ENCODE measurements around the gene SPIRE1.
"Not testable (repeated sequence)": the region's sequence is repeated elsewhere in the genome, so short reads cannot be mapped to it uniquely, and the experiment has no call there.

SPIRE1 gene

GRCh38 chr18:12417687-12418086 lies 240.2 kb downstream of the SPIRE1 start:
- no peak for DNase-seq (ENCODE audit: low read depth in 2 of 2)

DNA sequence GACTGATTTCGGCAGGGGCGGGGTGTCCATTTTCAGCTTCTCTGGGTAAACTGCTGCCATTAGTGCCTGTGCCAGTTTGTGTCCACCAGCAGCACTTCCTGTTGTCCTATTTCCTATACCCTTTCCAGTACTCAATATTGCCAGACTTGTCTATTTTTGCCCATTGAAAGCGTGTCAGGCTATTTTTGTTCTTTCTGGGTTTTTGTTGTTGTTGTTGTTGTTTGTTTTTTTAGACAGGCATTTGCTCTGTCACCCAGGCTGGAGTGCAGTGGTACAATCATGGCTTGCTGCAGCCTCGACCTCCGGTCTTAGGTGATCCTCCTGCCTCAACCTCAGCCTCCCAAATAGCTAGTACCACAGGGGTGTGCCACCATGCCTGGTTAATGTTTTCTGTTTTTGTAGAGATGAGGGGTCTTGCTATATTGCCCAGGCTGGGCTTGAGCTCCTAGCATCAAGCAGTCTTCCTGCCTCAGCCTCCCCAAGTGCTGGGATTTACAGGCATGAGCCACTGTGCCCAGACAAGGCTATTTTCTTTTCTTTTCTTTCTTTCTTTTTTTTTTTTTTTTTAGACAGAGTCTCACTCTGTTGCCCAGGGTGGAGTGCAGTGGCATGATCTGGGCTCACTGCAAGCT lies 241.7 kb downstream of the SPIRE1 start:
- no peak for DNase-seq (ENCODE audit: low read depth in 2 of 2)

DNA sequence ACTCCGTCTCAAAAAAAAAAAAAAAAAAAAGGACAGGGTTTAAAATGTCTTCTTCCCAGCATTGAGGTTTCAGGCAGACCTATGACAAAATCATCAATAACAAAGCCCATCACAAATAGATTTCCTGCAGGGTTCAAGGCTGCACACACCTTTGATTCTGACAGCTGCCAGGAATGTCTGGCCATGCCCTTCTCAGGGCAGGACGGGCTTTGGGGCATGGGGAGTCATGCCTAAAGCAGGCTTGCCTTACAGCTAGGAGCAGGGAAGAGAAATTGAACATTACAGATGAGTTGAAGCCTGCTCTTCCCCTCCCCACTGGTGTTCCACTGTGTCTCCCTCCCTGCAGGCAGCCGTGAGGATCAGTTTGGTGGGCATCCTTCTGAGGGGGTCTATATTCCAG lies 246.5 kb downstream of the SPIRE1 start:
- no peak for DNase-seq (ENCODE audit: low read depth in 2 of 2)

- not testable (repeated sequence) for DNase-seq (ENCODE audit: low read depth in 2 of 2)
These were observed 247.2 kb downstream of the SPIRE1 start for GRCh38 chr18:12410747-12411146.

DNA sequence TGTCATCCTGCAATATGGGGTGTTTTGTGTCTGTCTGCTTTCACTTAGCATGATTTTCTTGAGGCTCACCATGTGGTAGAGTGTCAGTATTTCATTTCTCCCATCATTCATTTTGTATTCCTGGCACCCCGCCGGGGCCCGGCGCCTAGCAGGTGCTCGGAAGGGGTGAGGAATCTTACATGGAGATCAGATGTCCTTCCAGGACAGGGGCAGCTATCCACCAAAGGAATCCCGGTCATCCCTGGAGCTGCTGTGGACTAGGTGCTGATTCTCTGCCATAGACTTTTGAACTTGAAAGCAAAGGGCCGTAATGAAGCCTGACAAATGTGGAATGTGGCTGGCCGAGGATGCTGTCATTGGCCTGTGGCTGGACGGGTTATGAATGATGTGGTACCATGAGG lies 247.8 kb downstream of the SPIRE1 start:
- no peak for DNase-seq (ENCODE audit: low read depth in 2 of 2)

DNA sequence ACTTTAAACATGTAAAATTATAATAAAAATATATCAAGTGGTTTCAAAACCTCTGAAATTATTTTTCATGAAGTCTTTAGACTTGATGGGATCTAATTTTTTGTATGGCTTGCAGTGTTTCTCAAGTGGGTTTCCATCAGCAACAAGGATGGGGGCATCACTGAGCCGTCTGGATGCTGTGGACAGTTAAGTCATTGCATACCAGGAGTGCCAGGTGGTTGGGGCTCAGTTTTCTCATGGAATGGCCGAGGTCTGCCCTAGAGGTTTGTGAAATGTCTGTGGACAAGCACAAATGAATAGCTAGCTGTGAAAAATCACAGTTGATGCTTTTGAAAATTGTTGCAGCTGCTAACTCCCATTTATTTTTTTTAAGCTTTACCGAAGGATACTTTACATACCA lies 248.4 kb downstream of the SPIRE1 start:
- no peak for DNase-seq (ENCODE audit: low read depth in 2 of 2)

DNA sequence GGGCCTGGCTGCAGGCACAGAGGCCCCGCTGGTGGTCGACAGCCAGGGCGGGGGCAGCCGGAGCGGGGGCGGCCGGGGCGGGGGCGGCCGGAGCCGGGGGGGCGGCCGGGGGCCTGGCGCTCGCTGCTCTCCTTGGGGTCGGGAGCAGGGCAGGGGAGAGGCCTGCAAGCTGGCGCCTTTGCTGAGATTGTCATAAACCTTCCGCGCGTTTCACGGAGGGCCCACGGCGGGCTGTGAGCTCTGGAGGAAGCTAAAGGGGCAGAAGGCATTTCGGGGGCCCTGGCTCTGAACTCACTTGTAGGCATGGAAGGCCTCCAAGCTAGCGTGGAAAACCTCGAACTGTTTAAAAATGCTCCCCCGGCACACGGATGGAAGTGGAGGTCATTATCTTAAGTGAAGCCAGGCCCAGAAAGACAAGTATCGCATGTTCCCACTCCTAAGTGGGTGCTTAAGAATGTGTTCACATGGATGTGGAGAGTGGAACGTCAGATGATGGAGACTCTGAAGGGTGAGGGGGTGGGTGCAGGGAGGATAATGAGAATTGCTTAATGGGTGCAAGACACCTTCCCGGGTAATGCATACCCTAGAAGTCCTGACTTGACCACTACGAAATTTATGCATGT lies 249.5 kb downstream of the SPIRE1 start:
- DNase-seq (ENCODE audit: low read depth in 2 of 2): no peak

GRCh38 chr18:12406371-12407111 lies 251.4 kb downstream of the SPIRE1 start:
- DNase-seq (ENCODE audit: low read depth in 2 of 2): no peak

DNA sequence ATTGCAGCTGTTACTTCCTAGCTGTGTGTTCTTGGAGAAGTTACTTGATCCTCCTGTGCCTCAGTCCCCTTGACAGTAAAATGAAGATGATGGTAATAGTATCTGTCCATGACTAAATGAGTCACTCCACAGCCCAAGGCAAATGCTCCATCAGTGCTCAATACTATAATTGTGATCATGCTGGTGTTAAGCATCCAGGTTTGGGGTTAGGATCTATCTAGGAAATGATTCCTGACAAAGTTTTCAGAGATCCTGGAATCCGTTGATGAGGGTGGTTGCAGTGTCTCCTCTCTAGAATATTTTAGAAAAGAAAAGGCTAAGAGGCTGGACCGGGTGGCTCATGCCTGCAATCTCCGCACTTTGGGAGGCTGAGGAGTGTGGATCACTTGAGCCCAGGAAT lies 252.8 kb downstream of the SPIRE1 start:
- DNase-seq (ENCODE audit: low read depth in 2 of 2): no peak

GRCh38 chr18:12403601-12404506 lies 254.1 kb downstream of the SPIRE1 start:
- DNase-seq (ENCODE audit: low read depth in 2 of 2): no peak

DNA sequence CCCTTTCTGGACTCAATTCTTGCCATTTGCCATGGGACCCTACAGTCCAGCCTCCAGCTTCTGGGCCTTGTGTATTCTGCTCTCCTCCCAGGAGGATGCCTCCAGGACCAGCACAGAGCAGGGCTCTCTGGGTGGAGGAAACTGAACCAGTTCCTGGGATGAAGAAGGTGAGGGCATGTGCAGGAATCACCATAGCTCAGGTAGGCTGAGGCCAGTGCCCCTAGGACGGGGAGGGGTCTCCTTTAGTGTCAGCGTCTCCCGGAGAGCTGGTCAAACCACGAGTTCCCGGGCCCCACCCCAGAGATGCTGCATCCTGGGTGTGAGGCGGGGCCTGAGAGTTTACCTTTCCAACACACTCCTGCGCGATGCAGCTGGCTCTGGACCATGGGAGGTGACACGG lies 256.0 kb downstream of the SPIRE1 start:
- no peak for DNase-seq (ENCODE audit: low read depth in 2 of 2)

DNA sequence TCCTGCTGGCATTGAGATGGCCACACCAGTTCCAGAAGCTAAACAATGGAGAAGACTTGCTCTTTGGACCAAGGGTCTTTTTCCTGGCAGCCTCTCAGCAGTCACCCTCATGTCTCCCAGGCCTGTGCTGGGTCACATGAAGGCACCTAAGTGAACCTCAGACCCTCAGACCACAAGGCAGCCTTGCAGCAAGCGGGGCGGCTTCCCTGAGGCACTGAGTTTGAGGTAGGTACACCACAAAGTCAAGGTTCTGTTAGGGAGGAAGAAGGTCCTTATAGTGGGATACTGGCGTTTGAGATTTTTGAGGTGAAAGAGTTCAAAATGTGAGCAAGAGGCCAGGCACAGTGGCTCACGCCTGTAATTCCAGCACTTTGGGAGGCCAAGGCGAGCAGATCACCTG lies 258.7 kb downstream of the SPIRE1 start:
- DNase-seq (ENCODE audit: low read depth in 2 of 2): no peak

GRCh38 chr18:12398625-12399024 lies 259.3 kb downstream of the SPIRE1 start:
- no peak for DNase-seq (ENCODE audit: low read depth in 2 of 2)

GRCh38 chr18:12397793-12398192 lies 260.1 kb downstream of the SPIRE1 start:
- no peak for DNase-seq (ENCODE audit: low read depth in 2 of 2)

- DNase-seq (ENCODE audit: low read depth in 2 of 2): no peak
These were observed 260.7 kb downstream of the SPIRE1 start for GRCh38 chr18:12397254-12397653.

Data from stimulated activated CD8-positive, alpha-beta memory T cell treated with anti-CD3 and anti-CD28 coated beads, Interleukin-15, amount 100 ng/mL, for 4 hours (primary cell).